Spleen (tissue), 11 donors: Measurements from ENCODE around the gene RBM25. TPM values are rescaled to one million over a fixed set of nuclear protein-coding genes. Genes with fewer than 3 reads are reported as not detected.
A peak's percentile ranks its signal among the peaks of the same experiment; 100 is the strongest.

ENCODE experiments used
- DNase-seq: peaks from one replicate; pipeline ENCODE4 v3.0.0-alpha.2; 2020
- H3K27ac ChIP-seq, 8 donors: fragments of 200-600 bp; sonication (generic) in 7 of 8; 1 replicate in 4 of 8; 2 replicates in 4 of 8; pipeline versions ENCODE4 v1.5.0 to v1.8.0; 2016 to 2021; ENCODE audit warnings: inconsistent platforms in 4 of 8, mild to moderate bottlenecking in 4 of 8, moderate library complexity in 1 of 8
- H3K27me3 ChIP-seq, 7 donors: fragments of 200-600 bp; sonication (generic) in 6 of 7; replicated peaks in 1 of 7; 1 replicate in 4 of 7; 2 replicates in 3 of 7; pipeline versions ENCODE4 v1.5.0 to v1.8.0; 2016 to 2021; ENCODE audit warnings: inconsistent platforms in 3 of 7, mild to moderate bottlenecking in 1 of 7
- H3K36me3 ChIP-seq, 6 donors: fragments of 200-600 bp; sonication (generic) in 5 of 6; 1 replicate in 4 of 6; 2 replicates in 2 of 6; pipeline versions ENCODE4 v1.5.0 to v1.8.0; 2016 to 2021; ENCODE audit warnings: inconsistent platforms in 2 of 6
- H3K4me1 ChIP-seq, 6 donors: fragments of 200-600 bp; sonication (generic) in 5 of 6; 1 replicate in 3 of 6; 2 replicates in 3 of 6; pipeline versions ENCODE4 v1.5.0 to v1.8.0; 2016 to 2021; ENCODE audit warnings: inconsistent platforms in 3 of 6
- H3K4me3 ChIP-seq, 8 donors: fragments of 200-600 bp; sonication (generic) in 7 of 8; 1 replicate in 4 of 8; 2 replicates in 4 of 8; pipeline versions ENCODE4 v1.5.0 to v1.8.0; 2016 to 2021; ENCODE audit warnings: inconsistent platforms in 4 of 8, mild to moderate bottlenecking in 4 of 8, moderate library complexity in 2 of 8
- H3K9me3 ChIP-seq, 8 donors: fragments of 200-600 bp; sonication (generic) in 7 of 8; 1 replicate in 4 of 8; 2 replicates in 4 of 8; pipeline versions ENCODE4 v1.5.0 to v1.8.0; 2016 to 2021; ENCODE audit warnings: inconsistent platforms in 4 of 8
- CTCF ChIP-seq, 11 experiments: fragments of 200-600 bp in 7 of 11; fragments of 450-650 bp in 4 of 11; sonication (generic) in 4 of 11; IDR thresholded peaks in 8 of 11; conservative IDR thresholded peaks in 3 of 11; 1 replicate in 7 of 11; 2 replicates in 4 of 11; pipeline versions ENCODE4 v1.4.0 to v1.8.0; 2016 to 2021; ENCODE audit warnings: antibody characterized with exemption in 11 of 11, inconsistent platforms in 4 of 11, mild to moderate bottlenecking in 1 of 11
- POLR2A ChIP-seq, 3 donors: fragments of 450-650 bp; IDR thresholded peaks; one replicate each; pipeline ENCODE4 v1.5.1; 2017; ENCODE audit warnings: antibody characterized with exemption in 3 of 3, mild to moderate bottlenecking in 1 of 3
- POLR2AphosphoS5 ChIP-seq, 3 donors: sonication (generic); formaldehyde crosslinking; IDR thresholded peaks; one replicate each; pipeline ENCODE4 v1.5.1; 2017; ENCODE audit warnings: antibody characterized with exemption in 3 of 3
- WGBS, 5 donors: extraction: QIAGEN DNeasy Blood & Tissue Kit in 3 of 5; methylation state at CpG; one replicate each; pipeline versions ENCODE4 v1.1.5 to v1.1.7; 2013 to 2018; 5-methylcytosine and 5-hydroxymethylcytosine counted together
- intact Hi-C: fragments of 100-400 bp; cut with DNase I; formaldehyde crosslinking; loops from one replicate; pipeline ENCODE4 v1.15.0; 2023; ENCODE audit warnings: low total_unique reads
- polyA plus RNA-seq, 3 donors: library from polyadenylated mRNA; stranded (reverse); fragments of 200-250 nt; gene quantifications; one replicate each; pipeline ENCODE4 v1.2.1, GENCODE V29; 2013
- total RNA-seq, 7 donors: library from RNA; depleted of rRNA in 3 of 7; stranded (reverse); fragments of >200 nt in 3 of 7; fragmentation: NEBNext Ultra II Directional in 4 of 7; extraction: Animal tissue kit (Norgen Biotek cat#: 25700) in 4 of 7; gene quantifications; one replicate each; pipeline versions ENCODE4 v1.1.0 to v1.2.1, GENCODE V29; 2016 to 2021
- donor health status: healthy with polysubstance abuse.
- donor health status: DM: no; HTN: no; CAD: no; lungs with moderate emphysema.
- donor health status: DM: no; HTN: no; CAD: no.
- donor health status: Bipolar disorder and iron deficiency.
- donor health status: healthy.
- donor health status: DM: no; HTN: no; CAD: no.
- donor health status: DM: yes; HTN: yes; CAD: no.

Gene RBM25
- total and polyA plus RNA-seq, 10 donors = 28.1 to 108 (median 82.2) TPM

- Histone ChIP-seq H3K4me1 (peaks cover 0 to 88% (median 20%) of the 10 kb centered on the region in 6 donors), H3K36me3 (peaks cover 0 to 97% (median 32%) of the 10 kb centered on the region in 6 donors), H3K27ac (no peak overlapping the region), H3K9me3 (no peaks in the 10 kb centered on the region), H3K27me3 (no peaks in the 10 kb centered on the region), H3K4me3 (no peak overlapping the region)
- intact Hi-C loops = no loop called here
- WGBS, 5 donors = 86 to 95% (median 92%) methylated on average over 4 of the region's 4 CpGs
- no peak for DNase-seq
- TF ChIP-seq POLR2AphosphoS5 (IDR thresholded peaks at IDR 0.05) = no peak
- no peak for TF ChIP-seq POLR2A (IDR thresholded peaks at IDR 0.05)
- no peak for TF ChIP-seq CTCF (IDR thresholded peaks at IDR 0.05 in 8 of 11, conservative IDR thresholded peaks at IDR 0.05 in 3 of 11)
Observed at GRCh38 chr14:73069585-73069984, 11.3 kb downstream of the RBM25 start.

GRCh38 chr14:73091044-73091443, 32.7 kb downstream of the RBM25 start:
- H3K36me3 ChIP-seq = peaks cover 0 to 100% (median 73%) of the 10 kb centered on the region in 6 donors
- peaks cover 0 to 18% (median 0%) of the 10 kb centered on the region in 6 donors for H3K4me1 ChIP-seq
- no peaks in the 10 kb centered on the region for H3K9me3 ChIP-seq
- 80 to 90% (median 83%) methylated on average over 2 of the region's 2 CpGs for WGBS, 5 donors
- TF ChIP-seq POLR2AphosphoS5 (IDR thresholded peaks at IDR 0.05) (no peak), CTCF (IDR thresholded peaks at IDR 0.05 in 8 of 11, conservative IDR thresholded peaks at IDR 0.05 in 3 of 11) (no peak), POLR2A (IDR thresholded peaks at IDR 0.05) (no peak)
- no peak overlapping the region for H3K4me3 ChIP-seq
- no peak for DNase-seq
- H3K27ac ChIP-seq = peak overlapping the region in 4 of 8 donors; percentile 19 to 61 (median 32)
- intact Hi-C loops = no loop called here
- H3K27me3 ChIP-seq = no peaks in the 10 kb centered on the region

- TF ChIP-seq POLR2AphosphoS5 (IDR thresholded peaks at IDR 0.05) (peak in 1 of 3 donors; percentile 28), CTCF (IDR thresholded peaks at IDR 0.05 in 8 of 11, conservative IDR thresholded peaks at IDR 0.05 in 3 of 11) (no peak)
- WGBS, 5 donors = 96 to 99% (median 97%) methylated on average over 11 of the region's 11 CpGs
- H3K4me1 ChIP-seq = peaks cover 0 to 9% (median 0%) of the 10 kb centered on the region in 6 donors
- H3K27me3 ChIP-seq = no peaks in the 10 kb centered on the region
- intact Hi-C loops = no loop called here
- no peak overlapping the region for H3K27ac ChIP-seq
- DNase-seq = no peak
- H3K9me3 ChIP-seq = no peaks in the 10 kb centered on the region
- no peak overlapping the region for H3K4me3 ChIP-seq
- peaks cover 0 to 100% (median 75%) of the 10 kb centered on the region in 6 donors for H3K36me3 ChIP-seq
Observed at GRCh38 chr14:73097421-73097820, 39.1 kb downstream of the RBM25 start.

- H3K27ac ChIP-seq = no peak overlapping the region
- H3K4me1 ChIP-seq = no peaks in the 10 kb centered on the region
- H3K4me3 ChIP-seq = no peak overlapping the region
- intact Hi-C loops = no loop called here
- TF ChIP-seq POLR2AphosphoS5 (IDR thresholded peaks at IDR 0.05) = no peak
- TF ChIP-seq CTCF (IDR thresholded peaks at IDR 0.05 in 8 of 11, conservative IDR thresholded peaks at IDR 0.05 in 3 of 11) = no peak
- no peak for TF ChIP-seq POLR2A (IDR thresholded peaks at IDR 0.05)
- 91 to 96% (median 94%) methylated on average over 4 of the region's 4 CpGs for WGBS, 5 donors
- no peak for DNase-seq
- H3K27me3 ChIP-seq = no peaks in the 10 kb centered on the region
- no peaks in the 10 kb centered on the region for H3K9me3 ChIP-seq
- peaks cover 0 to 100% (median 83%) of the 10 kb centered on the region in 6 donors for H3K36me3 ChIP-seq
Observed at GRCh38 chr14:73100334-73100733, 42.0 kb downstream of the RBM25 start.
